Stimulated activated CD8-positive, alpha-beta memory T cell treated with anti-CD3 and anti-CD28 coated beads, Interleukin-7, amount 100 ng/mL, for 24 hours (primary cell): ENCODE measurements around the gene GAGE12J.
"Not testable (repeated sequence)": the region's sequence is repeated elsewhere in the genome, so short reads cannot be mapped to it uniquely, and the experiment has no call there.

Experiments used
- DNase-seq: peaks from one replicate; pipeline ENCODE4 v3.0.0-alpha.2; 2020; ENCODE audit warnings: low read depth

Gene GAGE12J

GRCh38 chrX:49310371-49310770 lies 11.5 kb upstream of the GAGE12J start:
- DNase-seq = no peak

- DNase-seq = no peak
Measured at GRCh38 chrX:49312176-49312575, 9.7 kb upstream of the GAGE12J start.

- no peak for DNase-seq
Measured at GRCh38 chrX:49316085-49316484, 5.8 kb upstream of the GAGE12J start.

- not testable (repeated sequence) for DNase-seq
Measured at GRCh38 chrX:49322266-49322665, 429 bp downstream of the GAGE12J start.

- DNase-seq = not testable (repeated sequence)
Measured at GRCh38 chrX:49323735-49324134, 1.9 kb downstream of the GAGE12J start.

- not testable (repeated sequence) for DNase-seq
Measured at GRCh38 chrX:49330421-49330820, 8.6 kb downstream of the GAGE12J start.

GRCh38 chrX:49331282-49331681 lies 9.4 kb downstream of the GAGE12J start, which contains the start of gene GAGE13:
Gene GAGE13 (plus strand): TSS chrX:49331582. CDS start chrX:49332738, 1,156 bp downstream.
- not testable (repeated sequence) for DNase-seq

GRCh38 chrX:49331841-49332240 lies 10.0 kb downstream of the GAGE12J start:
- not testable (repeated sequence) for DNase-seq

- DNase-seq = not testable (repeated sequence)
Measured at GRCh38 chrX:49341449-49341848, 19.6 kb downstream of the GAGE12J start.

GRCh38 chrX:49344496-49345175 lies 22.8 kb downstream of the GAGE12J start:
- not testable (repeated sequence) for DNase-seq

GRCh38 chrX:49345402-49345801 lies 23.6 kb downstream of the GAGE12J start:
- not testable (repeated sequence) for DNase-seq

- not testable (repeated sequence) for DNase-seq
Measured at GRCh38 chrX:49346150-49346549, 24.3 kb downstream of the GAGE12J start.
